SHP77 treated with DMSO at 0.1 percent for 48 hours (cell line): ENCODE data around the gene FOXL1.

Source experiments
- DNase-seq: peaks from one replicate; lab custom pipeline; 2025; lab: John Stamatoyannopoulos, UW

Gene FOXL1

GRCh38 chr16:86578061-86578599 lies at the start of gene FOXL1:
FOXL1 (plus strand) TSS chr16:86578549; CDS start chr16:86578724, 175 bp downstream.
- DNase-seq = no peak

GRCh38 chr16:86529160-86529559 lies 49.2 kb upstream of the FOXL1 start:
- DNase-seq = no peak

- DNase-seq = no peak
These were observed 47.8 kb upstream of the FOXL1 start for GRCh38 chr16:86530251-86531190.

GRCh38 chr16:86531191-86531545 lies 47.2 kb upstream of the FOXL1 start:
- no peak for DNase-seq

- no peak for DNase-seq
These were observed 46.5 kb upstream of the FOXL1 start for GRCh38 chr16:86531641-86532525.

- DNase-seq = no peak
These were observed 45.9 kb upstream of the FOXL1 start for GRCh38 chr16:86532526-86532815.

- no peak for DNase-seq
These were observed 45.3 kb upstream of the FOXL1 start for GRCh38 chr16:86533076-86533475.

GRCh38 chr16:86533767-86534351 lies 44.5 kb upstream of the FOXL1 start:
- DNase-seq = no peak

GRCh38 chr16:86534779-86535615 lies 43.4 kb upstream of the FOXL1 start:
- no peak for DNase-seq

GRCh38 chr16:86536621-86537020 lies 41.7 kb upstream of the FOXL1 start:
- no peak for DNase-seq

- no peak for DNase-seq
These were observed 40.9 kb upstream of the FOXL1 start for GRCh38 chr16:86537486-86537885.

GRCh38 chr16:86538196-86538780 lies 40.1 kb upstream of the FOXL1 start:
- DNase-seq = no peak

GRCh38 chr16:86540894-86541293 lies 37.5 kb upstream of the FOXL1 start:
- DNase-seq = no peak

GRCh38 chr16:86541560-86541959 lies 36.8 kb upstream of the FOXL1 start:
- no peak for DNase-seq

GRCh38 chr16:86542756-86543750 lies 35.3 kb upstream of the FOXL1 start:
- DNase-seq = no peak

GRCh38 chr16:86545481-86545880 lies 32.9 kb upstream of the FOXL1 start:
- no peak for DNase-seq

- DNase-seq = no peak
These were observed 32.3 kb upstream of the FOXL1 start for GRCh38 chr16:86545954-86546637.

GRCh38 chr16:86546638-86547013 lies 31.7 kb upstream of the FOXL1 start:
- DNase-seq = no peak

GRCh38 chr16:86547286-86547685 lies 31.1 kb upstream of the FOXL1 start:
- DNase-seq = no peak
